ENCODE results near the gene TMEM61.

Gene TMEM61

GRCh38 chr1:54995013-54995760 is 14.8 kb downstream of the TMEM61 start:
- TF ChIP-seq, protein P1, sequence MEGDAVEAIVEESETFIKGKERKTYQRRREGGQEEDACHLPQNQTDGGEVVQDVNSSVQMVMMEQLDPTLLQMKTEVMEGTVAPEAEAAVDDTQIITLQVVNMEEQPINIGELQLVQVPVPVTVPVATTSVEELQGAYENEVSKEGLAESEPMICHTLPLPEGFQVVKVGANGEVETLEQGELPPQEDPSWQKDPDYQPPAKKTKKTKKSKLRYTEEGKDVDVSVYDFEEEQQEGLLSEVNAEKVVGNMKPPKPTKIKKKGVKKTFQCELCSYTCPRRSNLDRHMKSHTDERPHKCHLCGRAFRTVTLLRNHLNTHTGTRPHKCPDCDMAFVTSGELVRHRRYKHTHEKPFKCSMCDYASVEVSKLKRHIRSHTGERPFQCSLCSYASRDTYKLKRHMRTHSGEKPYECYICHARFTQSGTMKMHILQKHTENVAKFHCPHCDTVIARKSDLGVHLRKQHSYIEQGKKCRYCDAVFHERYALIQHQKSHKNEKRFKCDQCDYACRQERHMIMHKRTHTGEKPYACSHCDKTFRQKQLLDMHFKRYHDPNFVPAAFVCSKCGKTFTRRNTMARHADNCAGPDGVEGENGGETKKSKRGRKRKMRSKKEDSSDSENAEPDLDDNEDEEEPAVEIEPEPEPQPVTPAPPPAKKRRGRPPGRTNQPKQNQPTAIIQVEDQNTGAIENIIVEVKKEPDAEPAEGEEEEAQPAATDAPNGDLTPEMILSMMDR (IDR thresholded peaks at IDR 0.05; ENCODE audit: insufficient read depth, low read length, poor library complexity, severe bottlenecking) = no peak
- no peak for DNase-seq (ENCODE audit: extremely low read depth, insufficient read length)
- H3K4me3 ChIP-seq (replicated peaks; ENCODE audit: low read depth, low read length) = no peak overlapping the region
- no peaks in the 10 kb centered on the region; the same call in 1 of the 2 replicates for H3K27me3 ChIP-seq (replicated peaks; ENCODE audit: control insufficient read depth, insufficient read depth, low read length)
- H3K36me3 ChIP-seq (ENCODE audit: control insufficient read depth, insufficient read depth, low read length) = no peaks in the 10 kb centered on the region

GRCh38 chr1:54995835-54996234 is 15.4 kb downstream of the TMEM61 start:
- DNase-seq (ENCODE audit: extremely low read depth, insufficient read length) = no peak
- Histone ChIP-seq H3K27me3 (replicated peaks; ENCODE audit: control insufficient read depth, insufficient read depth, low read length) (no peaks in the 10 kb centered on the region; the same call in 1 of the 2 replicates), H3K36me3 (ENCODE audit: control insufficient read depth, insufficient read depth, low read length) (no peaks in the 10 kb centered on the region), H3K4me3 (replicated peaks; ENCODE audit: low read depth, low read length) (no peak overlapping the region)
- TF ChIP-seq, protein P1 (IDR thresholded peaks at IDR 0.05; ENCODE audit: insufficient read depth, low read length, poor library complexity, severe bottlenecking) = no peak

DNA sequence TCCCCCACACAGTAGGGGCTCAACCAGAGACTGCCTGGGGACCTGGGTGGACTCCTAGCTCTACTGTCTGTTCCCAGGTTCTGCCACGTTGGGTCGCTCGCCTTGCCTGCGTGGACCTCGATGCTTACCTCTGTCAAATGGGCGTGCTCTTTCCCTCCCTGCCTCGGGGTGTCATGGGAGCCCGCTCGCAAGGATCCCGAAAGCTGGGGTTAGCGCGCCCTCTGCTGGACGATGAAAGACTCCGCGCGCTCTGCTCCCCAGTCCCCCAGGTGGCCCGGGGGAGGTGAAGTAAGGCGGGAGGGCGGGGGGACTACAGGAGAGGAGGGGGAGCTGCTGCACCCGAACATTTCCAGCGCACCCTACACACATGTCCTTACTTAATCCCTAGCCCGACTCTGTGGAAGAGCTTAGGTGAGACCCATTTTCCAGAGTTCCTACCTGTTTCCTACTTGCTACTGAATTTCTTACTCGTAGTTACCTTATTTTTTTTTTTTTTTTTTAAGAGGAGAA is 16.0 kb downstream of the TMEM61 start:
- TF ChIP-seq, protein P1 (IDR thresholded peaks at IDR 0.05; ENCODE audit: insufficient read depth, low read length, poor library complexity, severe bottlenecking) = peak; percentile 92
- H3K36me3 ChIP-seq (ENCODE audit: control insufficient read depth, insufficient read depth, low read length) = no peaks in the 10 kb centered on the region
- H3K27me3 ChIP-seq (replicated peaks; ENCODE audit: control insufficient read depth, insufficient read depth, low read length) = no peaks in the 10 kb centered on the region; the same call in 1 of the 2 replicates
- no peak overlapping the region for H3K4me3 ChIP-seq (replicated peaks; ENCODE audit: low read depth, low read length)
- peak; percentile 73 for DNase-seq (ENCODE audit: extremely low read depth, insufficient read length)

DNA sequence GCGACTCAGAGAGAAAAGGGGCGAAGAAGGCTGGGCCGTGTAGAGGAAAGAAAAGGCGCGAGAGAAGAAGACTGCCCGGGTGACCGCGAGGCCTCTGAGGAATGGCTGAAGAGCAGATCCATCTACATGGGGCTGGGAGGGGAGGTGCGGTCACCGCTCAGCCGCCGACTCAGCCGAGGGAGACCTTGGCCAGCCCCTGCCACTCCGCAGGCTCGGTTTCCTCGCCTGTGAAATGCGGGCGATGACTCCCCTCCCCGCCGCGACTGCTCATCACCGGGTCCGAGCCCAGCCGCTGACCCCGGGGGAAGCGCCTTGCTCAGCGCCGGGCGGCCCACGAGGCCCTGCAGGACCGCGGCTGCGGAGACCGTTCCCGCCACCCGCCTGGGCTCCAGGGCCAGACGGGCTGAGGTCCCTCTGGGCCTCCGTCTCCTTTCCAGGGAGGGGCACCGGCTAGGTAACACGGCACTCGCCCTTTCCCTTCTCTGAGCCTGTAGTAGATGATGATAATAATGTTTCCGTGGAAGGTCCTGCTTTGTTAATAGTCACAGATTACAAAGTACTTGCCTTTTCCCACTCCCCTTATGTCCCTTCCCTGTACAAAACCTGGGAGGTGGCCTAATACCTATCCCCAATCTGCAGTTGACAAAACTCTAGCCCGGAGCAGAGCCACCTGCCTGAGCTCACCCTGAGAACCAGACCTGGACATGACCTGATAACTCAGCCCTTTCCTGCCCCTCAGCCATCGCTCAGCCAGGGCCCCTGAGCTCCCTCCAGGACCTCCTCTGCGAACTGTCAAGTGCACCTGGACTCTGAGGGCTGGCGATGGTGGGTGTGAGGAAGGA is 16.7 kb downstream of the TMEM61 start:
- DNase-seq (ENCODE audit: extremely low read depth, insufficient read length) = no peak
- TF ChIP-seq, protein P1 (IDR thresholded peaks at IDR 0.05; ENCODE audit: insufficient read depth, low read length, poor library complexity, severe bottlenecking) = no peak
- H3K4me3 ChIP-seq (replicated peaks; ENCODE audit: low read depth, low read length) = no peak overlapping the region
- H3K27me3 ChIP-seq (replicated peaks; ENCODE audit: control insufficient read depth, insufficient read depth, low read length) = no peaks in the 10 kb centered on the region; the same call in 1 of the 2 replicates
- H3K36me3 ChIP-seq (ENCODE audit: control insufficient read depth, insufficient read depth, low read length) = no peaks in the 10 kb centered on the region

GRCh38 chr1:54997711-54997986 is 17.2 kb downstream of the TMEM61 start:
- H3K4me3 ChIP-seq (replicated peaks; ENCODE audit: low read depth, low read length) = no peak overlapping the region
- no peaks in the 10 kb centered on the region; the same call in 1 of the 2 replicates for H3K27me3 ChIP-seq (replicated peaks; ENCODE audit: control insufficient read depth, insufficient read depth, low read length)
- TF ChIP-seq, protein P1 (IDR thresholded peaks at IDR 0.05; ENCODE audit: insufficient read depth, low read length, poor library complexity, severe bottlenecking) = no peak
- DNase-seq (ENCODE audit: extremely low read depth, insufficient read length) = no peak
- H3K36me3 ChIP-seq (ENCODE audit: control insufficient read depth, insufficient read depth, low read length) = no peaks in the 10 kb centered on the region

Measured in GM06990 (cell line).